Upper lobe of right lung (tissue), 1 donor: ENCODE results near the gene GRM7. TPM values are rescaled to one million over a fixed set of nuclear protein-coding genes. Genes with fewer than 3 reads are reported as not detected.

Source experiments
- ATAC-seq: fragments of 200-7000 bp; cut with Tn5 transposase; one replicate; pipeline ENCODE4 v1.9.1; 2020; ENCODE audit warnings: mild to moderate bottlenecking, moderate library complexity
- DNase-seq: peaks from one replicate; pipeline ENCODE4 v3.0.0-alpha.2; 2020
- H3K27ac ChIP-seq: fragments of 200-600 bp; one replicate; pipeline ENCODE4 v1.8.0; 2022
- H3K27me3 ChIP-seq: fragments of 200-600 bp; one replicate; pipeline ENCODE4 v1.8.0; 2022; ENCODE audit warnings: mild to moderate bottlenecking
- H3K36me3 ChIP-seq: fragments of 200-600 bp; one replicate; pipeline ENCODE4 v1.8.0; 2022
- H3K4me1 ChIP-seq: fragments of 200-600 bp; one replicate; pipeline ENCODE4 v1.8.0; 2022
- H3K4me3 ChIP-seq: fragments of 200-600 bp; one replicate; pipeline ENCODE4 v1.8.0; 2022; ENCODE audit warnings: mild to moderate bottlenecking
- H3K9me3 ChIP-seq: fragments of 200-600 bp; one replicate; pipeline ENCODE4 v1.8.0; 2022
- CTCF ChIP-seq: fragments of 200-600 bp; IDR thresholded peaks from one replicate; pipeline ENCODE4 v1.8.0; 2022; ENCODE audit warnings: antibody characterized with exemption
- intact Hi-C: fragments of 100-400 bp; cut with DNase I; formaldehyde crosslinking; loops from one replicate; pipeline ENCODE4 v1.11.0; 2022
- total RNA-seq: library from RNA; stranded (reverse); fragmentation: NEBNext Ultra II Directional; extraction: Animal tissue kit (Norgen Biotek cat#: 25700); gene quantifications from one replicate; pipeline ENCODE4 v1.2.1, GENCODE V29; 2021
- donor health status: DM: no; HTN: yes; CAD: no; lungs with severe emphysema.

GRM7 gene
- total RNA-seq, 1 donor from 2014 or later: not detected

- H3K36me3 ChIP-seq: no peaks in the 10 kb centered on the region
- intact Hi-C loops: no loop called here
- no peaks in the 10 kb centered on the region for H3K27me3 ChIP-seq
- DNase-seq (no peak), ATAC-seq (peak; percentile 13)
- no peak overlapping the region for H3K27ac ChIP-seq
- TF ChIP-seq CTCF: no peak
- no peaks in the 10 kb centered on the region for H3K4me1 ChIP-seq
- H3K9me3 ChIP-seq: no peaks in the 10 kb centered on the region
- H3K4me3 ChIP-seq: no peak overlapping the region
Measured at GRCh38 chr3:7263347-7264195, 402.7 kb downstream of the GRM7 start.

GRCh38 chr3:7264196-7264526 is 403.2 kb downstream of the GRM7 start:
- Histone ChIP-seq H3K36me3 (no peaks in the 10 kb centered on the region), H3K27me3 (no peaks in the 10 kb centered on the region), H3K4me3 (no peak overlapping the region), H3K4me1 (no peaks in the 10 kb centered on the region), H3K27ac (no peak overlapping the region), H3K9me3 (no peaks in the 10 kb centered on the region)
- TF ChIP-seq CTCF: no peak
- ATAC-seq (no peak), DNase-seq (no peak)
- intact Hi-C loops: no loop called here

- H3K9me3 ChIP-seq: no peaks in the 10 kb centered on the region
- intact Hi-C loops: no loop called here
- no peaks in the 10 kb centered on the region for H3K36me3 ChIP-seq
- no peak overlapping the region for H3K4me3 ChIP-seq
- no peak for TF ChIP-seq CTCF
- DNase-seq: no peak
- no peaks in the 10 kb centered on the region for H3K4me1 ChIP-seq
- ATAC-seq: no peak
- H3K27me3 ChIP-seq: no peaks in the 10 kb centered on the region
- H3K27ac ChIP-seq: no peak overlapping the region
Measured at GRCh38 chr3:7265736-7266135, 404.8 kb downstream of the GRM7 start.

GRCh38 chr3:7266551-7266950 is 405.6 kb downstream of the GRM7 start:
- no peak overlapping the region for H3K27ac ChIP-seq
- no peak overlapping the region for H3K4me3 ChIP-seq
- TF ChIP-seq CTCF: no peak
- no peaks in the 10 kb centered on the region for H3K4me1 ChIP-seq
- ATAC-seq (no peak), DNase-seq (no peak)
- no peaks in the 10 kb centered on the region for H3K27me3 ChIP-seq
- H3K9me3 ChIP-seq: no peaks in the 10 kb centered on the region
- H3K36me3 ChIP-seq: no peaks in the 10 kb centered on the region
- intact Hi-C loops: no loop called here

GRCh38 chr3:7270731-7271130 is 409.8 kb downstream of the GRM7 start:
- ATAC-seq: no peak
- intact Hi-C loops: no loop called here
- TF ChIP-seq CTCF: no peak

More at GRCh38 chr3:7270731-7271130, 409.8 kb downstream of the GRM7 start:
- Histone ChIP-seq H3K27me3 (no peaks in the 10 kb centered on the region), H3K4me1 (no peaks in the 10 kb centered on the region), H3K36me3 (no peaks in the 10 kb centered on the region), H3K27ac (no peak overlapping the region), H3K9me3 (no peaks in the 10 kb centered on the region), H3K4me3 (no peak overlapping the region)
- DNase-seq: no peak
